SK-N-SH treated with all-trans-retinoic acid at 6 μM for 48 hours (cell line): Measurements from ENCODE around the gene EMB.
"Not testable (repeated sequence)": the region's sequence is repeated elsewhere in the genome, so short reads cannot be mapped to it uniquely, and the experiment has no call there.

Source experiments
- ATAC-seq: fragments of 200-7000 bp; cut with Tn5 transposase; 3 replicates; pipeline ENCODE4 v1.9.1; 2020; ENCODE audit warnings: mild to moderate bottlenecking, moderate library complexity
- ARNTL ChIP-seq: fragments of 450-650 bp; formaldehyde crosslinking; IDR thresholded peaks from 2 replicates; pipeline ENCODE4 v1.5.0; 2020; ENCODE audit warnings: low read depth, mild to moderate bottlenecking, moderate library complexity, borderline replicate concordance
- BACH2 ChIP-seq: fragments of 250-450 bp; sonication (Bioruptor Pico); IDR thresholded peaks from 2 replicates; pipeline ENCODE4 v1.9.0; 2021; ENCODE audit warnings: mild to moderate bottlenecking, borderline replicate concordance
- CSDC2 ChIP-seq: fragments of 250-450 bp; sonication (Bioruptor Pico); IDR thresholded peaks from 2 replicates; pipeline ENCODE4 v1.5.0; 2020; ENCODE audit warnings: mild to moderate bottlenecking, moderate library complexity
- ESRRG ChIP-seq: fragments of 250-450 bp; sonication (Bioruptor Pico); IDR thresholded peaks from 2 replicates; pipeline ENCODE4 v1.6.1; 2021; ENCODE audit warnings: mild to moderate bottlenecking
- GLIS3 ChIP-seq: fragments of 250-450 bp; sonication (Bioruptor Pico); IDR thresholded peaks from 2 replicates; pipeline ENCODE4 v1.5.0; 2020; ENCODE audit warnings: mild to moderate bottlenecking, moderate library complexity
- ISL1 ChIP-seq: fragments of 250-450 bp; sonication (Bioruptor Pico); IDR thresholded peaks from 2 replicates; pipeline ENCODE4 v2.1.2; 2022; ENCODE audit warnings: mild to moderate bottlenecking, moderate library complexity
- PPARA ChIP-seq: fragments of 250-450 bp; sonication (Bioruptor Pico); IDR thresholded peaks from 2 replicates; pipeline ENCODE4 v1.5.0; 2020; ENCODE audit warnings: mild to moderate bottlenecking, borderline replicate concordance
- RARB ChIP-seq: fragments of 250-450 bp; sonication (Bioruptor Pico); IDR thresholded peaks from 2 replicates; pipeline ENCODE4 v1.8.0; 2021; ENCODE audit warnings: mild to moderate bottlenecking, moderate library complexity
- SNAI2 ChIP-seq: fragments of 250-450 bp; sonication (Bioruptor Pico); IDR thresholded peaks from 2 replicates; pipeline ENCODE4 v1.5.0; 2020; ENCODE audit warnings: mild to moderate bottlenecking, moderate library complexity
- TCF4 ChIP-seq: fragments of 250-450 bp; sonication (Bioruptor Pico); IDR thresholded peaks from 2 replicates; pipeline ENCODE4 v1.8.0; 2021; ENCODE audit warnings: mild to moderate bottlenecking, moderate library complexity, borderline replicate concordance
- TOX ChIP-seq: fragments of 250-450 bp; sonication (Bioruptor Pico); IDR thresholded peaks from 2 replicates; pipeline ENCODE4 v1.8.0; 2021; ENCODE audit warnings: mild to moderate bottlenecking, moderate library complexity, borderline replicate concordance
- ZC3H10 ChIP-seq: fragments of 250-450 bp; sonication (Bioruptor Pico); IDR thresholded peaks from 2 replicates; pipeline ENCODE4 v1.5.1; 2021; ENCODE audit warnings: mild to moderate bottlenecking, moderate library complexity
- ZFP3 ChIP-seq: fragments of 250-450 bp; sonication (Bioruptor Pico); IDR thresholded peaks from 2 replicates; pipeline ENCODE4 v1.5.0; 2020; ENCODE audit warnings: mild to moderate bottlenecking, moderate library complexity
- ZFP30 ChIP-seq: fragments of 450-650 bp; formaldehyde crosslinking; IDR thresholded peaks from 2 replicates; pipeline ENCODE4 v1.5.0; 2022; ENCODE audit warnings: mild to moderate bottlenecking, moderate library complexity
- ZNF565 ChIP-seq: fragments of 450-650 bp; formaldehyde crosslinking; conservative IDR thresholded peaks from 2 replicates; pipeline ENCODE4 v1.5.0; 2020; ENCODE audit warnings: low read depth, mild to moderate bottlenecking, moderate library complexity
- ZNF70 ChIP-seq: fragments of 450-650 bp; formaldehyde crosslinking; IDR thresholded peaks from 2 replicates; pipeline ENCODE4 v1.5.0; 2020; ENCODE audit warnings: mild to moderate bottlenecking, moderate library complexity
- ZNF8 ChIP-seq: fragments of 450-650 bp; formaldehyde crosslinking; IDR thresholded peaks from 2 replicates; pipeline ENCODE4 v1.5.0; 2020; ENCODE audit warnings: mild to moderate bottlenecking, moderate library complexity
- TF ChIP-seq, protein P1 (sequence below): fragments of 250-450 bp; sonication (Bioruptor Pico); IDR thresholded peaks from 2 replicates; pipeline ENCODE4 v1.8.0; 2021; ENCODE audit warnings: low read depth, mild to moderate bottlenecking, moderate library complexity, borderline replicate concordance
- TF ChIP-seq, protein P2 (sequence below): fragments of 250-450 bp; sonication (Bioruptor Pico); IDR thresholded peaks from 2 replicates; pipeline ENCODE4 v1.5.0; 2020; ENCODE audit warnings: mild to moderate bottlenecking, moderate library complexity
- TF ChIP-seq, protein P3 (sequence below): fragments of 250-450 bp; sonication (Bioruptor Pico); IDR thresholded peaks from 2 replicates; pipeline ENCODE4 v1.5.1; 2021; ENCODE audit warnings: mild to moderate bottlenecking, moderate library complexity
- TF ChIP-seq, protein P4 (sequence below): fragments of 250-450 bp; sonication (Bioruptor Pico); IDR thresholded peaks from 2 replicates; pipeline ENCODE4 v1.8.0; 2020; ENCODE audit warnings: mild to moderate bottlenecking, moderate library complexity, borderline replicate concordance
- TF ChIP-seq, protein P5 (sequence below): fragments of 250-450 bp; sonication (Bioruptor Pico); IDR thresholded peaks from 2 replicates; pipeline ENCODE4 v1.5.1; 2020; ENCODE audit warnings: low read depth, mild to moderate bottlenecking, moderate library complexity

Gene EMB

DNA sequence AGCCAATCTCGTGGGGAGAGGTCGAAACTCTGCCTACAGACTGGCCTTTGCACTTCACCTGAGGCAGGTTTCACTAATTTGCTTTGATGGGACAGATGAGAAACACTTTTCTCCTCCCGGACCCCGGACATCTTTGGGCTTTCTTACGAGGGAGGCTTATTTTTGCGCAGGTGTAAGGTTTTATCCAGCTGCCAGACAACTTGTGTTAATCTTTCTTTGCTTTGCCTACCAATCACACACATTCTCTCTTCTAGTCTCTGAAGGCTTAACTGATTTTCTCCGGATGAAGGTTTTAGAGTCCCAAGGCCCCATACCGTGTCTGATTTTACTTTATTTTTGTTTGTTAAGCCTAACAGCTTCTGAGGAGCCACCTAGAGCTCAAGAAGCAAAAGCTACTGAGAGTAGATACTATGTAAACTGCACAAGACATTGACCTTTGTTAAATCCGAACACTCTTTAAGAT lies 436 bp upstream of the EMB start:
- TF ChIP-seq RARB (CRISPR knock-in tag) (no peak), ZFP3 (CRISPR knock-in tag) (no peak), ZC3H10 (CRISPR knock-in tag) (no peak), SNAI2 (no peak), TOX (CRISPR knock-in tag) (no peak), CSDC2 (CRISPR knock-in tag) (no peak), ISL1 (no peak), BACH2 (no peak), GLIS3 (CRISPR knock-in tag) (no peak), ZNF70 (CRISPR knock-in tag) (no peak), ESRRG (CRISPR knock-in tag) (no peak), ZNF8 (CRISPR knock-in tag) (no peak), ZFP30 (no peak)
- TF ChIP-seq, protein P1, sequence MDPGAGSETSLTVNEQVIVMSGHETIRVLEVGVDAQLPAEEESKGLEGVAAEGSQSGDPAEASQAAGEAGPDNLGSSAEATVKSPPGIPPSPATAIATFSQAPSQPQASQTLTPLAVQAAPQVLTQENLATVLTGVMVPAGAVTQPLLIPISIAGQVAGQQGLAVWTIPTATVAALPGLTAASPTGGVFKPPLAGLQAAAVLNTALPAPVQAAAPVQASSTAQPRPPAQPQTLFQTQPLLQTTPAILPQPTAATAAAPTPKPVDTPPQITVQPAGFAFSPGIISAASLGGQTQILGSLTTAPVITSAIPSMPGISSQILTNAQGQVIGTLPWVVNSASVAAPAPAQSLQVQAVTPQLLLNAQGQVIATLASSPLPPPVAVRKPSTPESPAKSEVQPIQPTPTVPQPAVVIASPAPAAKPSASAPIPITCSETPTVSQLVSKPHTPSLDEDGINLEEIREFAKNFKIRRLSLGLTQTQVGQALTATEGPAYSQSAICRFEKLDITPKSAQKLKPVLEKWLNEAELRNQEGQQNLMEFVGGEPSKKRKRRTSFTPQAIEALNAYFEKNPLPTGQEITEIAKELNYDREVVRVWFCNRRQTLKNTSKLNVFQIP (CRISPR knock-in tag) = no peak
- TF ChIP-seq, protein P2, sequence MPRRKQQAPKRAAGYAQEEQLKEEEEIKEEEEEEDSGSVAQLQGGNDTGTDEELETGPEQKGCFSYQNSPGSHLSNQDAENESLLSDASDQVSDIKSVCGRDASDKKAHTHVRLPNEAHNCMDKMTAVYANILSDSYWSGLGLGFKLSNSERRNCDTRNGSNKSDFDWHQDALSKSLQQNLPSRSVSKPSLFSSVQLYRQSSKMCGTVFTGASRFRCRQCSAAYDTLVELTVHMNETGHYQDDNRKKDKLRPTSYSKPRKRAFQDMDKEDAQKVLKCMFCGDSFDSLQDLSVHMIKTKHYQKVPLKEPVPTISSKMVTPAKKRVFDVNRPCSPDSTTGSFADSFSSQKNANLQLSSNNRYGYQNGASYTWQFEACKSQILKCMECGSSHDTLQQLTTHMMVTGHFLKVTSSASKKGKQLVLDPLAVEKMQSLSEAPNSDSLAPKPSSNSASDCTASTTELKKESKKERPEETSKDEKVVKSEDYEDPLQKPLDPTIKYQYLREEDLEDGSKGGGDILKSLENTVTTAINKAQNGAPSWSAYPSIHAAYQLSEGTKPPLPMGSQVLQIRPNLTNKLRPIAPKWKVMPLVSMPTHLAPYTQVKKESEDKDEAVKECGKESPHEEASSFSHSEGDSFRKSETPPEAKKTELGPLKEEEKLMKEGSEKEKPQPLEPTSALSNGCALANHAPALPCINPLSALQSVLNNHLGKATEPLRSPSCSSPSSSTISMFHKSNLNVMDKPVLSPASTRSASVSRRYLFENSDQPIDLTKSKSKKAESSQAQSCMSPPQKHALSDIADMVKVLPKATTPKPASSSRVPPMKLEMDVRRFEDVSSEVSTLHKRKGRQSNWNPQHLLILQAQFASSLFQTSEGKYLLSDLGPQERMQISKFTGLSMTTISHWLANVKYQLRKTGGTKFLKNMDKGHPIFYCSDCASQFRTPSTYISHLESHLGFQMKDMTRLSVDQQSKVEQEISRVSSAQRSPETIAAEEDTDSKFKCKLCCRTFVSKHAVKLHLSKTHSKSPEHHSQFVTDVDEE (CRISPR knock-in tag) = no peak
- TF ChIP-seq, protein P3, sequence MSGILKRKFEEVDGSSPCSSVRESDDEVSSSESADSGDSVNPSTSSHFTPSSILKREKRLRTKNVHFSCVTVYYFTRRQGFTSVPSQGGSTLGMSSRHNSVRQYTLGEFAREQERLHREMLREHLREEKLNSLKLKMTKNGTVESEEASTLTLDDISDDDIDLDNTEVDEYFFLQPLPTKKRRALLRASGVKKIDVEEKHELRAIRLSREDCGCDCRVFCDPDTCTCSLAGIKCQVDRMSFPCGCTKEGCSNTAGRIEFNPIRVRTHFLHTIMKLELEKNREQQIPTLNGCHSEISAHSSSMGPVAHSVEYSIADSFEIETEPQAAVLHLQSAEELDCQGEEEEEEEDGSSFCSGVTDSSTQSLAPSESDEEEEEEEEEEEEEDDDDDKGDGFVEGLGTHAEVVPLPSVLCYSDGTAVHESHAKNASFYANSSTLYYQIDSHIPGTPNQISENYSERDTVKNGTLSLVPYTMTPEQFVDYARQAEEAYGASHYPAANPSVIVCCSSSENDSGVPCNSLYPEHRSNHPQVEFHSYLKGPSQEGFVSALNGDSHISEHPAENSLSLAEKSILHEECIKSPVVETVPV (CRISPR knock-in tag) = no peak
- TF ChIP-seq, protein P4, sequence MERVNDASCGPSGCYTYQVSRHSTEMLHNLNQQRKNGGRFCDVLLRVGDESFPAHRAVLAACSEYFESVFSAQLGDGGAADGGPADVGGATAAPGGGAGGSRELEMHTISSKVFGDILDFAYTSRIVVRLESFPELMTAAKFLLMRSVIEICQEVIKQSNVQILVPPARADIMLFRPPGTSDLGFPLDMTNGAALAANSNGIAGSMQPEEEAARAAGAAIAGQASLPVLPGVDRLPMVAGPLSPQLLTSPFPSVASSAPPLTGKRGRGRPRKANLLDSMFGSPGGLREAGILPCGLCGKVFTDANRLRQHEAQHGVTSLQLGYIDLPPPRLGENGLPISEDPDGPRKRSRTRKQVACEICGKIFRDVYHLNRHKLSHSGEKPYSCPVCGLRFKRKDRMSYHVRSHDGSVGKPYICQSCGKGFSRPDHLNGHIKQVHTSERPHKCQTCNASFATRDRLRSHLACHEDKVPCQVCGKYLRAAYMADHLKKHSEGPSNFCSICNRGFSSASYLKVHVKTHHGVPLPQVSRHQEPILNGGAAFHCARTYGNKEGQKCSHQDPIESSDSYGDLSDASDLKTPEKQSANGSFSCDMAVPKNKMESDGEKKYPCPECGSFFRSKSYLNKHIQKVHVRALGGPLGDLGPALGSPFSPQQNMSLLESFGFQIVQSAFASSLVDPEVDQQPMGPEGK (CRISPR knock-in tag) = no peak
- TF ChIP-seq, protein P5, sequence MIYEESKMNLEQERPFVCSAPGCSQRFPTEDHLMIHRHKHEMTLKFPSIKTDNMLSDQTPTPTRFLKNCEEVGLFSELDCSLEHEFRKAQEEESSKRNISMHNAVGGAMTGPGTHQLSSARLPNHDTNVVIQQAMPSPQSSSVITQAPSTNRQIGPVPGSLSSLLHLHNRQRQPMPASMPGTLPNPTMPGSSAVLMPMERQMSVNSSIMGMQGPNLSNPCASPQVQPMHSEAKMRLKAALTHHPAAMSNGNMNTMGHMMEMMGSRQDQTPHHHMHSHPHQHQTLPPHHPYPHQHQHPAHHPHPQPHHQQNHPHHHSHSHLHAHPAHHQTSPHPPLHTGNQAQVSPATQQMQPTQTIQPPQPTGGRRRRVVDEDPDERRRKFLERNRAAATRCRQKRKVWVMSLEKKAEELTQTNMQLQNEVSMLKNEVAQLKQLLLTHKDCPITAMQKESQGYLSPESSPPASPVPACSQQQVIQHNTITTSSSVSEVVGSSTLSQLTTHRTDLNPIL (CRISPR knock-in tag) = no peak
- ATAC-seq = peak; percentile 18

DNA sequence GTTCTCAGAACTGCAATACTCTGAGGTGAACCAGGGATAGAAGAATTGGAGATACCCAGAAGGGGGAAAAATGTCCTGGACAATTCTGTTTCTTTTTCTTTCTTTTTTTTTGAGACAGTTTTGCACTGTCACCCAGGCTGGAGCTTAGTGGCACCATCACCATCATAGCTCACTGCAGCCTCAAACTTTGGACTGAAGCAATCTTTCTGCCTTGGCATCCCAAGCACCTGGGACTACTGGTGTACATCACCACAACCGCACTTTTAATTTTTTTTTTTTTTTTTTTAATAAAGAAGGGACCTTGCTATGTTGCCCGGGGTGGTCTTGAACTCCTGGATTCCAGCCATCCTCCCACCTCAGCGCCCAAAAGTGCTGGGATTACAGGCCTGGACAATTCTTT lies 1.9 kb downstream of the EMB start:
- no peak for ATAC-seq
- TF ChIP-seq PPARA (CRISPR knock-in tag) = no peak
- no peak for TF ChIP-seq TCF4 (CRISPR knock-in tag)
- no peak for TF ChIP-seq ZNF70 (CRISPR knock-in tag)
- TF ChIP-seq BACH2 = no peak
- no peak for TF ChIP-seq ISL1
- no peak for TF ChIP-seq ZFP30
- no peak for TF ChIP-seq ZFP3 (CRISPR knock-in tag)
- no peak for TF ChIP-seq ZC3H10 (CRISPR knock-in tag)
- TF ChIP-seq ARNTL (CRISPR knock-in tag) = no peak
- TF ChIP-seq ESRRG (CRISPR knock-in tag) = no peak

DNA sequence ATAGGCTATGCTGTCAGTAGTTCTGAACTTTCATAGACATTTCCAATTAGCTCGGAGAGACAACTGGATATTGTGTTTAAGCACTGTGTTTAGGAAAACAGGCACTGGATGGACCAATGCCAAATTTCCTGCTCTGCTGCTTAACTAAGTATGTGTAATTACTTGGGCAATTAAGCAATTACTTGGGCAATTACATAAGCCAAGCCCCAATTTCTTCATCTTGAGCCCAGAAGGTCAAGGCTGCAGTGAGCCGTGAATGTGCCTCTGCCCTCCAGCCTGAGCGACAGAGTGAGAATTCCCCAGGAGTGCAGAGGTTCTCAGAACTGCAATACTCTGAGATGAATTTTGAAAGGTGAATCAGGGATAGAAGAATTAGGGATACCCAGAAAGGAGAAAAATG lies 3.0 kb downstream of the EMB start:
- not testable (repeated sequence) for ATAC-seq

DNA sequence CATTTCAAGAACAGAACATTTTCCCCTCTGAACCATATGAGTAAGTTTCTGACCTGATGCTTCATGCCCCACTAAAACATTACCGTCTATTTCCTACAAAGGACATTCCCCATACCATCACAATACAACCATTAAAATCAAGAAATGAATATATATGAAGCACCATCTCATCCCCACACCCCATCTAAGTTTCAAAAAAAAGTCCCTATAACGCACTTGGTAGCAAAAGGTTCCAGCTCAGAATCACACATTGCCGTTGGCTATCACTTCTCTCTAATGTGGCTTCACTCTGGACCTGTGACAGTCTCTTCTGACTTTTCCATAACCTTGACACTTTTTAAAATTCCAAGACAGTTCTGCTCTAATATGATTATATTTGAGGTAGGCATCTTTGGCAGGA lies 5.9 kb downstream of the EMB start:
- no peak for ATAC-seq
- no peak for TF ChIP-seq ZNF70 (CRISPR knock-in tag)
- TF ChIP-seq ESRRG (CRISPR knock-in tag) = no peak
- TF ChIP-seq, protein P2 (CRISPR knock-in tag) = no peak
- TF ChIP-seq RARB (CRISPR knock-in tag) = no peak
- TF ChIP-seq, protein P5 (CRISPR knock-in tag) = no peak
- TF ChIP-seq ZNF565 (CRISPR knock-in tag) = no peak
- TF ChIP-seq BACH2 = no peak
- TF ChIP-seq ZFP30 = no peak
